Progenitor cell of endocrine pancreas (in vitro differentiated cells): ENCODE results near the gene TAGLN2. TPM values are rescaled to one million over a fixed set of nuclear protein-coding genes. Genes with fewer than 3 reads are reported as not detected.

Source experiments
- DNase-seq: peaks from one replicate; pipeline ENCODE4 v3.0.0; 2021; ENCODE audit warnings: low spot score; ENCODE audit not compliant: unreplicated experiment
- H3K27ac Mint-ChIP-seq: 2 replicates; pipeline ENCODE4 v1.8.0; 2021; ENCODE audit warnings: mild to moderate bottlenecking, moderate library complexity, mixed read lengths
- H3K27me3 Mint-ChIP-seq: 2 replicates; pipeline ENCODE4 v1.8.0; 2021; ENCODE audit warnings: mixed read lengths
- H3K36me3 Mint-ChIP-seq: 2 replicates; pipeline ENCODE4 v1.8.0; 2022; ENCODE audit warnings: mixed read lengths; ENCODE audit not compliant: insufficient read depth
- H3K4me1 Mint-ChIP-seq: 2 replicates; pipeline ENCODE4 v1.8.0; 2021; ENCODE audit warnings: low read depth, mixed read lengths
- H3K4me3 Mint-ChIP-seq: 2 replicates; pipeline ENCODE4 v1.8.0; 2021; ENCODE audit warnings: low read depth, mild to moderate bottlenecking, moderate library complexity, mixed read lengths
- H3K9me3 Mint-ChIP-seq: 2 replicates; pipeline ENCODE4 v1.8.0; 2021; ENCODE audit warnings: low read depth, mixed read lengths
- total RNA-seq: library from RNA; stranded (reverse); gene quantifications from 2 replicates; pipeline ENCODE4 v1.2.1, GENCODE V29; 2021
- TF ChIP-seq, protein P1 (sequence below): fragments of 200-600 bp; sonication (generic); IDR thresholded peaks from one replicate; pipeline ENCODE4 v1.5.0; 2021; ENCODE audit warnings: antibody characterized with exemption, mild to moderate bottlenecking; ENCODE audit not compliant: unreplicated experiment

TAGLN2 gene
- total RNA-seq, 1 donor from 2014 or later, result 153 TPM

GRCh38 chr1:159941591-159942560 lies 16.6 kb upstream of the TAGLN2 start:
- TF ChIP-seq, protein P1, sequence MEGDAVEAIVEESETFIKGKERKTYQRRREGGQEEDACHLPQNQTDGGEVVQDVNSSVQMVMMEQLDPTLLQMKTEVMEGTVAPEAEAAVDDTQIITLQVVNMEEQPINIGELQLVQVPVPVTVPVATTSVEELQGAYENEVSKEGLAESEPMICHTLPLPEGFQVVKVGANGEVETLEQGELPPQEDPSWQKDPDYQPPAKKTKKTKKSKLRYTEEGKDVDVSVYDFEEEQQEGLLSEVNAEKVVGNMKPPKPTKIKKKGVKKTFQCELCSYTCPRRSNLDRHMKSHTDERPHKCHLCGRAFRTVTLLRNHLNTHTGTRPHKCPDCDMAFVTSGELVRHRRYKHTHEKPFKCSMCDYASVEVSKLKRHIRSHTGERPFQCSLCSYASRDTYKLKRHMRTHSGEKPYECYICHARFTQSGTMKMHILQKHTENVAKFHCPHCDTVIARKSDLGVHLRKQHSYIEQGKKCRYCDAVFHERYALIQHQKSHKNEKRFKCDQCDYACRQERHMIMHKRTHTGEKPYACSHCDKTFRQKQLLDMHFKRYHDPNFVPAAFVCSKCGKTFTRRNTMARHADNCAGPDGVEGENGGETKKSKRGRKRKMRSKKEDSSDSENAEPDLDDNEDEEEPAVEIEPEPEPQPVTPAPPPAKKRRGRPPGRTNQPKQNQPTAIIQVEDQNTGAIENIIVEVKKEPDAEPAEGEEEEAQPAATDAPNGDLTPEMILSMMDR, result no peak
- DNase-seq, result no peak
- H3K4me3 Mint-ChIP-seq, result peak overlapping the region; percentile 42
- H3K4me1 Mint-ChIP-seq, result peaks cover 65% of the 10 kb centered on the region
- peaks cover 15% of the 10 kb centered on the region for H3K36me3 Mint-ChIP-seq
- H3K9me3 Mint-ChIP-seq, result no peaks in the 10 kb centered on the region
- no peaks in the 10 kb centered on the region for H3K27me3 Mint-ChIP-seq
- H3K27ac Mint-ChIP-seq, result peak overlapping the region; percentile 60

DNA sequence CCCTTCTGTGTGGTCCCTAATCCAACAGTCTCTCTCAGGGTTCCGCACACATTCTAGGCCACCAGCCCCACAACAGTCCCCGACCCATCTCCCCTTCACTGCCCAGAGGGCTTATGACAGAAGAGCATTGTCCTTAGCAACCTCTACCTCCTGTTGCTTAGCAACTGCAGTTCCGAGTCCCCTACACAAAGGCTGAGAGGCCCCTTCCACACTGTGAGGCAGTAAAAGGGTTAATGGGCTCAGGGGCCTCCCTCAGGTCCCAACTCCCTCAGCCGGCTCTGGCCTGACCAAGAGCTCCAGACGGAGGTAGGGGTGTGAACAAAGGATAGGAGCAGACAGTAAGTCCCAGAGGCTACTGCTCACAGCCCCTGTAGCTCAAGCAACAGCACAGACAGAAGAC lies 15.8 kb upstream of the TAGLN2 start:
- Mint-ChIP-seq H3K27ac (no peak overlapping the region), H3K27me3 (no peaks in the 10 kb centered on the region), H3K4me3 (peak overlapping the region; percentile 50), H3K4me1 (peaks cover 66% of the 10 kb centered on the region), H3K36me3 (peaks cover 15% of the 10 kb centered on the region), H3K9me3 (no peaks in the 10 kb centered on the region)
- TF ChIP-seq, protein P1, result no peak
- no peak for DNase-seq

GRCh38 chr1:159940006-159940620 lies 14.8 kb upstream of the TAGLN2 start:
- no peak for DNase-seq
- Mint-ChIP-seq H3K9me3 (no peaks in the 10 kb centered on the region), H3K4me1 (peaks cover 62% of the 10 kb centered on the region), H3K36me3 (peaks cover 24% of the 10 kb centered on the region), H3K27me3 (no peaks in the 10 kb centered on the region), H3K27ac (no peak overlapping the region), H3K4me3 (no peak overlapping the region)
- TF ChIP-seq, protein P1, result no peak

DNA sequence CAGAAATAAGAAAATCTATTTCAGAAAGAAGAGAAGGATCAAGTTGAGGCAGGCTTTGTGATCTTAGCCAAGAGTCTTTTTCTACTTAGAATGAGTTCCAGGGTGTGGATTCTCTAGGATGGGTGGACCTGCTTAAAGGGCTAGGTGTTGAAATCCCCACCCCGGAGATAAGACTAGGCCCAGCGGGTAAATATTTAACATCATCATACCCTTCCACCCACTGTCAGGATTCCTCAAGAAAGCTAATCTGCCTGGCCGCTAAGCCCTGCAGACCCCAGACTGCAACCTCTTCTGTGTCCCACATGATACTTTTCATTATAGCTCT lies 14.3 kb upstream of the TAGLN2 start:
- H3K36me3 Mint-ChIP-seq, result peaks cover 27% of the 10 kb centered on the region
- no peaks in the 10 kb centered on the region for H3K27me3 Mint-ChIP-seq

More for the DNA sequence above, 14.3 kb upstream of the TAGLN2 start:
- Mint-ChIP-seq H3K9me3 (no peaks in the 10 kb centered on the region), H3K4me1 (peaks cover 57% of the 10 kb centered on the region), H3K27ac (no peak overlapping the region), H3K4me3 (no peak overlapping the region)
- TF ChIP-seq, protein P1, result no peak
- no peak for DNase-seq
